Measurements from ENCODE around the gene NTSR2.

- no peak for TF ChIP-seq CTCF (IDR thresholded peaks at IDR 0.05)
- TF ChIP-seq POLR2A (IDR thresholded peaks at IDR 0.05), result no peak
- TF ChIP-seq EP300 (IDR thresholded peaks at IDR 0.05), result no peak
Observed at GRCh38 chr2:11715987-11716652, 46.1 kb upstream of the NTSR2 start.
